Stimulated activated CD4-positive, alpha-beta T cell treated with anti-CD3 and anti-CD28 coated beads, Interleukin-1b, Interleukin-23, amount 100 ng/mL, for 1 hour (primary cell): ENCODE data around the gene C19orf38.

Experiments
- DNase-seq, 2 donors: peaks; one replicate each; pipeline ENCODE4 v3.0.0-alpha.2; 2020; ENCODE audit warnings: low read depth in 2 of 2

The C19orf38 gene

GRCh38 chr19:10911579-10912363 lies 63.6 kb downstream of the C19orf38 start:
- no peak for DNase-seq

GRCh38 chr19:10912619-10913018 lies 64.4 kb downstream of the C19orf38 start:
- no peak for DNase-seq

- no peak for DNase-seq
These were observed 65.6 kb downstream of the C19orf38 start for GRCh38 chr19:10913716-10914340.

GRCh38 chr19:10915130-10916091 lies 67.2 kb downstream of the C19orf38 start:
- no peak for DNase-seq

- no peak for DNase-seq
These were observed 68.4 kb downstream of the C19orf38 start for GRCh38 chr19:10916602-10917001.

GRCh38 chr19:10918359-10918758 lies 70.1 kb downstream of the C19orf38 start:
- DNase-seq, result no peak
